HL-60 (cell line): ENCODE measurements around the gene ATP5F1A.

Source experiments
- CTCF ChIP-seq: IDR thresholded peaks from one replicate; pipeline ENCODE4 v1.5.1; 2011; ENCODE audit warnings: low read length, control low read depth, inconsistent platforms; ENCODE audit not compliant: insufficient read depth
- GABPA ChIP-seq: IDR thresholded peaks from 2 replicates; pipeline ENCODE4 v1.6.1; 2012; ENCODE audit warnings: low read depth
- POLR2AphosphoS5 ChIP-seq: IDR thresholded peaks from 2 replicates; pipeline ENCODE4 v1.6.1; 2012; ENCODE audit warnings: low read depth
- REST ChIP-seq: IDR thresholded peaks from 2 replicates; pipeline ENCODE4 v1.6.1; 2012; ENCODE audit warnings: low read depth; ENCODE audit not compliant: insufficient replicate concordance

- TF ChIP-seq CTCF = no peak
- no peak for TF ChIP-seq GABPA
- no peak for TF ChIP-seq REST
- TF ChIP-seq POLR2AphosphoS5 = no peak
Observed at GRCh38 chr18:46061796-46062195, 36.3 kb downstream of the ATP5F1A start.
